Measurements from ENCODE around the gene FBXO45. TPM values are rescaled to one million over a fixed set of nuclear protein-coding genes. Genes with fewer than 3 reads are reported as not detected.

FBXO45 gene
- total and polyA plus RNA-seq, 9 of the 15 experiments (the other 6 are each of a cell fraction or from before 2014, with no cell fraction given): 15.2 to 52.8 (median 37.0) TPM

- Histone ChIP-seq H3K36me3 (ENCODE audit: control insufficient read depth, insufficient read depth, low read length) (no peaks in the 10 kb centered on the region), H4K20me1 (replicated peaks; ENCODE audit: control insufficient read depth, insufficient read depth, low read length) (no peaks in the 10 kb centered on the region), H3K79me2 (ENCODE audit: control insufficient read depth, insufficient read depth, low read length) (peaks cover 15% of the 10 kb centered on the region; the same call in 2 of the 3 replicates), H3K4me1 (replicated peaks in 1 of 2; ENCODE audit: control insufficient read depth in 2 of 2, insufficient read depth in 2 of 2, low read length in 2 of 2) (peaks cover 23 to 40% of the 10 kb centered on the region in 2 experiments), H3K27me3 (ENCODE audit: control insufficient read depth in 2 of 2, insufficient read depth in 2 of 2, low read length in 2 of 2) (no peaks in the 10 kb centered on the region), H3K4me3 (peak overlapping the region; percentile 56), H2AFZ (ENCODE audit: low read depth, low read length) (peak overlapping the region; percentile 77), H3K4me2 (ENCODE audit: insufficient read depth, low read length) (peak overlapping the region; percentile 98), H3K9ac (ENCODE audit: insufficient read depth in 1 of 2, low read depth in 2 of 2, low read length in 2 of 2) (peak overlapping the region; percentile 95 to 98), H3K9me1 (ENCODE audit: control insufficient read depth, insufficient read depth, low read length) (no peaks in the 10 kb centered on the region), H3K27ac (ENCODE audit: extremely low read depth, low read depth, low read length) (peak overlapping the region; percentile 98), H3K9me3 (replicated peaks; ENCODE audit: control insufficient read depth, insufficient read depth, low read depth, low read length) (no peaks in the 10 kb centered on the region)
- ChIA-PET CTCF (ENCODE audit: low intra/inter-chr PET ratio) (no interaction called here), POLR2A (interaction anchor here (0.7 to 1.7 kb wide), 10 partner anchors 8 to 981 kb away, joined by 3 to 6 read pairs (median 3); partner anchors contain the start of genes FBXO45 and WDR53)
- intact Hi-C loops (cut with micrococcal nuclease): loop anchor here (1.0 to 2.0 kb wide), 3 partner anchors 23 to 63 kb away; partner anchors contain the start of genes FBXO45 and WDR53
- DNase-seq (ENCODE audit: extremely low read depth in 1 of 4, low spot score in 3 of 4) (peak; percentile 95 to 97 (median 96)), FAIRE-seq (peak; percentile 88), ATAC-seq (peak; percentile 93)
- in situ Hi-C loops (cut with MboI): no loop called here
- TSS peak; percentile 90 for BruUV-seq (replicated peaks)
- WGBS (ENCODE audit: insufficient coverage, low coverage, missing lambda C conversion rate): under 1% methylated on average over 25 of the region's 43 CpGs
- TF ChIP-seq NR1H2 (CRISPR knock-in tag; IDR thresholded peaks at IDR 0.05) (no peak), DIDO1 (tag; IDR thresholded peaks at IDR 0.05; ENCODE audit: low read depth) (no peak), POLR3G (IDR thresholded peaks at IDR 0.05; ENCODE audit: extremely low read depth, insufficient read length, insufficient replicate concordance) (no peak), PCBP1 (IDR thresholded peaks at IDR 0.05; ENCODE audit: low read depth, low read length, poor library complexity, severe bottlenecking) (no peak), SMAD3 (CRISPR knock-in tag; conservative IDR thresholded peaks at IDR 0.05) (peak; percentile 61; the same call in 1 of the 2 replicates), POLR2B (IDR thresholded peaks at IDR 0.05; ENCODE audit: low read depth, partially characterized antibody) (peak; percentile 81), HDGF (IDR thresholded peaks at IDR 0.05) (no peak), SMARCA5 (IDR thresholded peaks at IDR 0.05) (peak; percentile 11; the same call in 1 of the 2 replicates), CTCF (IDR thresholded peaks at IDR 0.05 in 2 of 3, conservative IDR thresholded peaks at IDR 0.05 in 1 of 3; ENCODE audit: insufficient read depth in 2 of 3, low read depth in 1 of 3, low read length in 3 of 3) (peak in 2 of 3 experiments; percentile 42 to 55; a peak in 4 of 6 replicates), ZNF232 (CRISPR knock-in tag; IDR thresholded peaks at IDR 0.05) (no peak), FOXA3 (CRISPR knock-in tag; conservative IDR thresholded peaks at IDR 0.05 in 1 of 2, IDR thresholded peaks at IDR 0.05 in 1 of 2) (0 out of 4 replicates have a peak, but pooled peaks of 1 of the 2 experiments have one; percentile 35), IRF2 (CRISPR knock-in tag; IDR thresholded peaks at IDR 0.05) (no peak)
- TF ChIP-seq, protein P1, sequence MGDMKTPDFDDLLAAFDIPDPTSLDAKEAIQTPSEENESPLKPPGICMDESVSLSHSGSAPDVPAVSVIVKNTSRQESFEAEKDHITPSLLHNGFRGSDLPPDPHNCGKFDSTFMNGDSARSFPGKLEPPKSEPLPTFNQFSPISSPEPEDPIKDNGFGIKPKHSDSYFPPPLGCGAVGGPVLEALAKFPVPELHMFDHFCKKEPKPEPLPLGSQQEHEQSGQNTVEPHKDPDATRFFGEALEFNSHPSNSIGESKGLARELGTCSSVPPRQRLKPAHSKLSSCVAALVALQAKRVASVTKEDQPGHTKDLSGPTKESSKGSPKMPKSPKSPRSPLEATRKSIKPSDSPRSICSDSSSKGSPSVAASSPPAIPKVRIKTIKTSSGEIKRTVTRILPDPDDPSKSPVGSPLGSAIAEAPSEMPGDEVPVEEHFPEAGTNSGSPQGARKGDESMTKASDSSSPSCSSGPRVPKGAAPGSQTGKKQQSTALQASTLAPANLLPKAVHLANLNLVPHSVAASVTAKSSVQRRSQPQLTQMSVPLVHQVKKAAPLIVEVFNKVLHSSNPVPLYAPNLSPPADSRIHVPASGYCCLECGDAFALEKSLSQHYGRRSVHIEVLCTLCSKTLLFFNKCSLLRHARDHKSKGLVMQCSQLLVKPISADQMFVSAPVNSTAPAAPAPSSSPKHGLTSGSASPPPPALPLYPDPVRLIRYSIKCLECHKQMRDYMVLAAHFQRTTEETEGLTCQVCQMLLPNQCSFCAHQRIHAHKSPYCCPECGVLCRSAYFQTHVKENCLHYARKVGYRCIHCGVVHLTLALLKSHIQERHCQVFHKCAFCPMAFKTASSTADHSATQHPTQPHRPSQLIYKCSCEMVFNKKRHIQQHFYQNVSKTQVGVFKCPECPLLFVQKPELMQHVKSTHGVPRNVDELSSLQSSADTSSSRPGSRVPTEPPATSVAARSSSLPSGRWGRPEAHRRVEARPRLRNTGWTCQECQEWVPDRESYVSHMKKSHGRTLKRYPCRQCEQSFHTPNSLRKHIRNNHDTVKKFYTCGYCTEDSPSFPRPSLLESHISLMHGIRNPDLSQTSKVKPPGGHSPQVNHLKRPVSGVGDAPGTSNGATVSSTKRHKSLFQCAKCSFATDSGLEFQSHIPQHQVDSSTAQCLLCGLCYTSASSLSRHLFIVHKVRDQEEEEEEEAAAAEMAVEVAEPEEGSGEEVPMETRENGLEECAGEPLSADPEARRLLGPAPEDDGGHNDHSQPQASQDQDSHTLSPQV (IDR thresholded peaks at IDR 0.05): peak; percentile 36
- TF ChIP-seq, protein P2, sequence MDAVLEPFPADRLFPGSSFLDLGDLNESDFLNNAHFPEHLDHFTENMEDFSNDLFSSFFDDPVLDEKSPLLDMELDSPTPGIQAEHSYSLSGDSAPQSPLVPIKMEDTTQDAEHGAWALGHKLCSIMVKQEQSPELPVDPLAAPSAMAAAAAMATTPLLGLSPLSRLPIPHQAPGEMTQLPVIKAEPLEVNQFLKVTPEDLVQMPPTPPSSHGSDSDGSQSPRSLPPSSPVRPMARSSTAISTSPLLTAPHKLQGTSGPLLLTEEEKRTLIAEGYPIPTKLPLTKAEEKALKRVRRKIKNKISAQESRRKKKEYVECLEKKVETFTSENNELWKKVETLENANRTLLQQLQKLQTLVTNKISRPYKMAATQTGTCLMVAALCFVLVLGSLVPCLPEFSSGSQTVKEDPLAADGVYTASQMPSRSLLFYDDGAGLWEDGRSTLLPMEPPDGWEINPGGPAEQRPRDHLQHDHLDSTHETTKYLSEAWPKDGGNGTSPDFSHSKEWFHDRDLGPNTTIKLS (IDR thresholded peaks at IDR 0.05; ENCODE audit: borderline replicate concordance, low read depth): no peak
Observed at GRCh38 chr3:196632046-196632751, 63.7 kb downstream of the FBXO45 start.
